GM12801 (cell line): ENCODE data around the gene ZRSR2.

ENCODE experiments used
- CTCF ChIP-seq: IDR thresholded peaks from one replicate; pipeline ENCODE4 v1.5.1; 2011; ENCODE audit warnings: control low read depth; ENCODE audit not compliant: insufficient read length; ENCODE audit errors: extremely low read depth

Gene ZRSR2

DNA sequence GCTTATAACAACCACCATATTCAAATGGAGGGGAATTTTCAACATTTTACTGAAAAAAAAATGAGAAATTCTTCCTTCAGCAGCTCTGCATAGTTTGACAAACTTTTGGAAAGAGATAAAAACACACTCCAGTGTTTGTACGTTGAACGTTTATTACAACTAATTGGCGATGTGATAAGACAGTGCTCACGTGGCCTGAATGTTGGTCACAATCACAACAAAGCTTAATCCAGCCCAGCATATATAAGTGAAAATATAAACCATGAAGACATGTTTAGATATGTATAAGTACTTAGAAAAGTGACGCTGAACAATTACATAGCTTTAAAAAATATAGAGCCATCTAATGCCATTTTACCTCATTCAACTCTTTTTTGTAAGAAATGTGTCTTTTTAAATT, 35.7 kb downstream of the ZRSR2 start:
- TF ChIP-seq CTCF = no peak

GRCh38 chrX:15829217-15829616, 38.9 kb downstream of the ZRSR2 start:
- no peak for TF ChIP-seq CTCF

DNA sequence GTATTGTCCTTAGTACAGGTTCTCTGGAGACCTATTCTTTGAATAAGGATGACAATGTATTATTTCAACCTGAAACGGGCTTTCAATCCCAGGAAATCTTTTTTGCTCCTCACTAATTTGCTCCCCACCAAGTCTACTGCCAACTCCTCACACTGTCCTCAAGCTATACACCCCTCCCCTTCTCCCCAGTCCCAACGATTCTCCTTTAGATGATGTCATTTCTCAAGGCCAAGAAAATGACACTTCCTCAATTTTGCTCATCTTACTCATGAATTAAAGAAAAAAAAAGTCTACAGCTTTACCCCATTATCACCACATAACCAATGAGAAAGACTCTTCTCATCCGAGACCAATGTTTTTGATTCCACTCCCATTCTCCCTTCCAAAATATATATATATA, 43.8 kb downstream of the ZRSR2 start:
- TF ChIP-seq CTCF = no peak

DNA sequence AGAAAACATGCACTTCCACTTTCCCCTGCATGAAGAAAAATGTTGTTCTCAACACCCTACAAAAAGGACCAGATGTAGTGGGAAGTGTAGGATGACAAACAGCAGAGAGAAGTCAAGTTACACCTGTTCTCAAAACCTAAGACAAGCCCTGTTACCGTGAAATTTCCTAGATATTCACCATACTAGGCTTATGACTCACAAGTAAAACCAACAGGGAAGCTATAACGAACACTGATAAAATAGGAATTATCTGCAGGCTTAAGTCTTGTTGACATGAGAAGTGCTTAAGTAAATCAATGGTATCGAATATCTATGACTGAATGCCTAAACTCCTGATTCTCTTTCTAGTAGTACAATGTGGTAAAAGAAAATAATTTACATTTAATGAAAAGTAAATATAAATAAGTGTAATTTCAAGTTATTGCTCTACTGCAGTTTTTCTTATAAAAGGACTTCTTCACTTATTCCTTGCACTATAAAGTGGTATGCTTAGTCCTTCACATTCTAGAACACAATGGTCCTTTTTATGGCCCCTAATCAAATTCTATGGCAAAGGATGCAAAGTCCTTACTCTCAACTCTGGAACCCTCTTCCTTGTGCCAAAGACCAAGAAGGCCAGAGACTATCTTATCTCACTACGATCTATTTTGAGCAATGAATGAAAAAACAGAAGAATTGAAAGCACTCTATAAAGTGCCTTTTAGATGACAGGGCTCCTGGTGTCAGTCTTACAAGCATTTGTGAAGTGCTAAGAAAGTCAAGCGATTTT, 44.7 kb downstream of the ZRSR2 start:
- no peak for TF ChIP-seq CTCF

- no peak for TF ChIP-seq CTCF
Measured at GRCh38 chrX:15838017-15838416, 47.7 kb downstream of the ZRSR2 start.

- TF ChIP-seq CTCF = no peak
Measured at GRCh38 chrX:15841853-15842516, 51.7 kb downstream of the ZRSR2 start.

GRCh38 chrX:15843960-15844359, 53.7 kb downstream of the ZRSR2 start:
- no peak for TF ChIP-seq CTCF
